Duodenal mucosa (tissue), 2 donors: ENCODE results near the gene XPO6.

Experiments
- H3K27ac ChIP-seq: one replicate; pipeline ENCODE4 v1.7.0; 2013; ENCODE audit warnings: low read depth, low read length
- H3K27me3 ChIP-seq, 2 donors: one replicate each; pipeline ENCODE4 v1.7.0; 2013; ENCODE audit warnings: low read length in 2 of 2, control low read depth in 1 of 2; ENCODE audit not compliant: insufficient read depth in 2 of 2, control insufficient read depth in 1 of 2
- H3K36me3 ChIP-seq, 2 donors: one replicate each; pipeline ENCODE4 v1.7.0; 2013; ENCODE audit warnings: low read length in 2 of 2, control low read depth in 1 of 2; ENCODE audit not compliant: insufficient read depth in 2 of 2, control insufficient read depth in 1 of 2
- H3K4me1 ChIP-seq, 2 donors: one replicate each; pipeline ENCODE4 v1.7.0; 2013; ENCODE audit warnings: low read length in 2 of 2, control low read depth in 1 of 2; ENCODE audit not compliant: insufficient read depth in 2 of 2, control insufficient read depth in 1 of 2
- H3K4me3 ChIP-seq, 2 donors: one replicate each; pipeline ENCODE4 v1.7.0; 2013; ENCODE audit warnings: low read length in 2 of 2, low read depth in 1 of 2
- H3K9ac ChIP-seq, 2 donors: one replicate each; pipeline ENCODE4 v1.7.0; 2013; ENCODE audit warnings: low read length in 2 of 2, low read depth in 1 of 2
- H3K9me3 ChIP-seq, 2 donors: one replicate each; pipeline ENCODE4 v1.7.0; 2013; ENCODE audit warnings: low read length in 2 of 2, control low read depth in 1 of 2; ENCODE audit not compliant: control insufficient read depth in 1 of 2

Gene XPO6

GRCh38 chr16:28210979-28211588, 681 bp downstream of the XPO6 start:
- peaks cover 11 to 16% of the 10 kb centered on the region in 2 donors for H3K4me1 ChIP-seq

GRCh38 chr16:28210264-28210663, 1.5 kb downstream of the XPO6 start:
- Histone ChIP-seq H3K4me1 (peaks cover 11 to 18% of the 10 kb centered on the region in 2 donors), H3K4me3 (peak overlapping the region; percentile 81 to 85), H3K9ac (peak overlapping the region; percentile 40 to 67), H3K36me3 (peaks cover 8 to 16% of the 10 kb centered on the region in 2 donors), H3K9me3 (no peaks in the 10 kb centered on the region), H3K27ac (no peak overlapping the region), H3K27me3 (no peaks in the 10 kb centered on the region)

More at GRCh38 chr16:28210979-28211588, 681 bp downstream of the XPO6 start:
- H3K27me3 ChIP-seq: no peaks in the 10 kb centered on the region
- peak overlapping the region; percentile 40 to 67 for H3K9ac ChIP-seq
- H3K27ac ChIP-seq: peak overlapping the region; percentile 62
- no peaks in the 10 kb centered on the region for H3K9me3 ChIP-seq
- H3K36me3 ChIP-seq: peaks cover 8 to 12% of the 10 kb centered on the region in 2 donors
- peak overlapping the region; percentile 81 to 85 for H3K4me3 ChIP-seq

GRCh38 chr16:28208824-28209223, 2.9 kb downstream of the XPO6 start:
- Histone ChIP-seq H3K4me3 (no peak overlapping the region), H3K27ac (no peak overlapping the region), H3K4me1 (peaks cover 15 to 18% of the 10 kb centered on the region in 2 donors), H3K36me3 (peaks cover 16 to 30% of the 10 kb centered on the region in 2 donors), H3K27me3 (no peaks in the 10 kb centered on the region), H3K9me3 (no peaks in the 10 kb centered on the region), H3K9ac (no peak overlapping the region)

- Histone ChIP-seq H3K36me3 (peaks cover 16 to 37% of the 10 kb centered on the region in 2 donors), H3K9ac (no peak overlapping the region), H3K27me3 (no peaks in the 10 kb centered on the region), H3K4me3 (no peak overlapping the region), H3K9me3 (no peaks in the 10 kb centered on the region), H3K4me1 (peaks cover 15 to 18% of the 10 kb centered on the region in 2 donors), H3K27ac (no peak overlapping the region)
Measured at GRCh38 chr16:28208131-28208530, 3.6 kb downstream of the XPO6 start.

GRCh38 chr16:28207399-28207798, 4.4 kb downstream of the XPO6 start:
- H3K27me3 ChIP-seq: no peaks in the 10 kb centered on the region
- H3K4me1 ChIP-seq: peaks cover 15 to 18% of the 10 kb centered on the region in 2 donors
- H3K4me3 ChIP-seq: no peak overlapping the region
- no peak overlapping the region for H3K9ac ChIP-seq
- H3K27ac ChIP-seq: no peak overlapping the region
- H3K9me3 ChIP-seq: no peaks in the 10 kb centered on the region
- H3K36me3 ChIP-seq: peaks cover 16 to 45% of the 10 kb centered on the region in 2 donors

GRCh38 chr16:28205974-28206373, 5.8 kb downstream of the XPO6 start:
- no peaks in the 10 kb centered on the region for H3K9me3 ChIP-seq
- H3K27ac ChIP-seq: no peak overlapping the region
- no peak overlapping the region for H3K4me3 ChIP-seq
- H3K27me3 ChIP-seq: no peaks in the 10 kb centered on the region
- peaks cover 19 to 58% of the 10 kb centered on the region in 2 donors for H3K36me3 ChIP-seq
- H3K4me1 ChIP-seq: peaks cover 15 to 18% of the 10 kb centered on the region in 2 donors
- no peak overlapping the region for H3K9ac ChIP-seq

- no peak overlapping the region for H3K4me3 ChIP-seq
- H3K9me3 ChIP-seq: no peaks in the 10 kb centered on the region
- H3K9ac ChIP-seq: no peak overlapping the region
- no peaks in the 10 kb centered on the region for H3K27me3 ChIP-seq
- peaks cover 11 to 17% of the 10 kb centered on the region in 2 donors for H3K4me1 ChIP-seq
- H3K27ac ChIP-seq: no peak overlapping the region
- H3K36me3 ChIP-seq: peaks cover 24 to 61% of the 10 kb centered on the region in 2 donors
Measured at GRCh38 chr16:28205117-28205899, 6.5 kb downstream of the XPO6 start.

GRCh38 chr16:28204622-28205021, 7.1 kb downstream of the XPO6 start:
- Histone ChIP-seq H3K9me3 (no peaks in the 10 kb centered on the region), H3K4me3 (no peak overlapping the region), H3K9ac (no peak overlapping the region), H3K36me3 (peaks cover 24 to 61% of the 10 kb centered on the region in 2 donors), H3K27me3 (no peaks in the 10 kb centered on the region), H3K27ac (no peak overlapping the region), H3K4me1 (peaks cover 4 to 10% of the 10 kb centered on the region in 2 donors)

- Histone ChIP-seq H3K4me1 (peaks cover 3 to 9% of the 10 kb centered on the region in 2 donors), H3K9me3 (no peaks in the 10 kb centered on the region), H3K27ac (no peak overlapping the region), H3K36me3 (peaks cover 24 to 61% of the 10 kb centered on the region in 2 donors), H3K9ac (no peak overlapping the region), H3K27me3 (no peaks in the 10 kb centered on the region), H3K4me3 (no peak overlapping the region)
Measured at GRCh38 chr16:28204204-28204603, 7.6 kb downstream of the XPO6 start.

GRCh38 chr16:28202147-28202746, 9.5 kb downstream of the XPO6 start:
- no peak overlapping the region for H3K27ac ChIP-seq
- H3K27me3 ChIP-seq: no peaks in the 10 kb centered on the region
- no peak overlapping the region for H3K4me3 ChIP-seq
- H3K4me1 ChIP-seq: peaks cover 3 to 9% of the 10 kb centered on the region in 2 donors
- peaks cover 19 to 52% of the 10 kb centered on the region in 2 donors for H3K36me3 ChIP-seq
- H3K9ac ChIP-seq: no peak overlapping the region
- H3K9me3 ChIP-seq: no peaks in the 10 kb centered on the region
